OCI-LY7 (cell line): ENCODE data around the gene TIMM9. TPM values are rescaled to one million over a fixed set of nuclear protein-coding genes. Genes with fewer than 3 reads are reported as not detected.

ENCODE experiments used
- BruUV-seq: library from RNA; stranded (reverse); fragments of 400-500 nt; replicated peaks from 2 replicates; lab custom pipeline; 2021; lab: Mats Ljungman, UMichigan
- CTCF ChIA-PET: fragments of 300-600 bp; sonication (Branson Sonifier 250); formaldehyde crosslinking; loops from one replicate; lab custom pipeline; 2022; ENCODE audit warnings: antibody characterized with exemption; ENCODE audit not compliant: unreplicated experiment; lab: Charles Lee
- POLR2A ChIA-PET: fragments of 300-600 bp; sonication (Branson Sonifier 250); formaldehyde crosslinking; loops from one replicate; lab custom pipeline; 2022; ENCODE audit warnings: antibody characterized with exemption; lab: Charles Lee
- DNase-seq: peaks from one replicate; pipeline ENCODE4 v3.0.0-alpha.2; 2015; ENCODE audit warnings: low spot score
- H2AFZ ChIP-seq: fragments of 200-600 bp; sonication (generic), shearing (Covaris generic); 2 replicates; pipeline ENCODE4 v1.6.1; 2014; ENCODE audit warnings: mild to moderate bottlenecking, antibody characterized with exemption, low read length, moderate library complexity
- H3K27ac ChIP-seq: fragments of 200-600 bp; sonication (generic); 2 replicates; pipeline ENCODE4 v1.5.1; 2014; ENCODE audit warnings: mixed run types, low read depth, mild to moderate bottlenecking, moderate library complexity, low read length, inconsistent platforms; ENCODE audit not compliant: poor library complexity, severe bottlenecking
- H3K36me3 ChIP-seq: fragments of 200-600 bp; sonication (generic); 2 replicates; pipeline ENCODE4 v1.6.1; 2014; ENCODE audit warnings: mild to moderate bottlenecking, antibody characterized with exemption, low read length, moderate library complexity, mixed read lengths; ENCODE audit not compliant: insufficient read depth
- H3K4me1 ChIP-seq: fragments of 200-600 bp; sonication (generic); 2 replicates; pipeline ENCODE4 v1.5.1; 2014; ENCODE audit warnings: mild to moderate bottlenecking, low read length; ENCODE audit not compliant: insufficient read depth, poor library complexity, severe bottlenecking
- H3K4me2 ChIP-seq: fragments of 200-600 bp; sonication (generic); 2 replicates; pipeline ENCODE4 v1.6.1; 2014; ENCODE audit warnings: mild to moderate bottlenecking, low read length
- H3K4me3 ChIP-seq: fragments of 200-600 bp; sonication (generic); 2 replicates; pipeline ENCODE4 v1.5.1; 2014; ENCODE audit warnings: mild to moderate bottlenecking, low read depth, low read length; ENCODE audit not compliant: poor library complexity, severe bottlenecking
- H3K79me2 ChIP-seq: fragments of 200-600 bp; sonication (generic); 2 replicates; pipeline ENCODE4 v1.6.1; 2016; ENCODE audit warnings: low read depth, mild to moderate bottlenecking, low read length, moderate library complexity, mixed read lengths; ENCODE audit not compliant: insufficient read depth
- H3K9me2 ChIP-seq: fragments of 200-600 bp; sonication (generic); 2 replicates; pipeline ENCODE4 v1.6.1; 2016; ENCODE audit warnings: mild to moderate bottlenecking, low read length, mixed read lengths; ENCODE audit not compliant: insufficient read depth
- H3K9me3 ChIP-seq: fragments of 200-600 bp; sonication (generic); 2 replicates; pipeline ENCODE4 v1.6.1; 2014; ENCODE audit warnings: mild to moderate bottlenecking, mixed run types, low read length, mixed read lengths
- H4K20me1 ChIP-seq: fragments of 200-600 bp; sonication (generic); 2 replicates; pipeline ENCODE4 v1.6.1; 2014; ENCODE audit warnings: mild to moderate bottlenecking, antibody characterized with exemption, low read length, moderate library complexity, mixed read lengths; ENCODE audit not compliant: insufficient read depth
- CTCF ChIP-seq: fragments of 200-600 bp; sonication (generic); conservative IDR thresholded peaks from 2 replicates; pipeline ENCODE4 v1.5.1; 2014; ENCODE audit warnings: mild to moderate bottlenecking, antibody characterized with exemption, low read length, moderate library complexity, mixed read lengths
- EZH2phosphoT487 ChIP-seq: fragments of 200-600 bp; sonication (generic); IDR thresholded peaks from 2 replicates; pipeline ENCODE4 v1.6.1; 2018; ENCODE audit warnings: low read depth, borderline replicate concordance, mild to moderate bottlenecking, mixed run types, antibody characterized with exemption, low read length, moderate library complexity, mixed read lengths
- intact Hi-C: fragments of 100-400 bp; cut with micrococcal nuclease; formaldehyde crosslinking; loops from one replicate; pipeline ENCODE4 v1.10.0; 2022; ENCODE audit not compliant: unreplicated experiment
- total RNA-seq, 2 experiments: library from RNA; depleted of rRNA in 1 of 2; stranded (reverse); fragments of >200 nt in 1 of 2; shearing (Covaris generic) in 1 of 2; gene quantifications; 2 replicates each; pipeline ENCODE4 v1.2.3, GENCODE V29; 2014 to 2022

Gene TIMM9
- total RNA-seq, 2 experiments from 2014 or later = 37.2 to 60.3 TPM

GRCh38 chr14:58376791-58377190, 50.5 kb downstream of the TIMM9 start:
- Histone ChIP-seq H3K4me2 (no peak overlapping the region), H3K9me3 (no peaks in the 10 kb centered on the region), H3K4me1 (no peaks in the 10 kb centered on the region), H3K27ac (no peak overlapping the region), H3K9me2 (no peaks in the 10 kb centered on the region), H3K36me3 (peaks cover 70% of the 10 kb centered on the region), H3K4me3 (no peak overlapping the region), H4K20me1 (no peaks in the 10 kb centered on the region), H2AFZ (no peak overlapping the region), H3K79me2 (no peaks in the 10 kb centered on the region)
- POLR2A ChIA-PET = interaction anchor here (0.6 kb wide), 1 partner anchor 79 kb away, joined by 3 read pairs; the partner anchor contains the start of gene ARID4A
- CTCF ChIA-PET = no interaction called here
- BruUV-seq = no TSS peak
- TF ChIP-seq EZH2phosphoT487 = no peak
- TF ChIP-seq CTCF = no peak
- intact Hi-C loops = no loop called here
- no peak for DNase-seq

DNA sequence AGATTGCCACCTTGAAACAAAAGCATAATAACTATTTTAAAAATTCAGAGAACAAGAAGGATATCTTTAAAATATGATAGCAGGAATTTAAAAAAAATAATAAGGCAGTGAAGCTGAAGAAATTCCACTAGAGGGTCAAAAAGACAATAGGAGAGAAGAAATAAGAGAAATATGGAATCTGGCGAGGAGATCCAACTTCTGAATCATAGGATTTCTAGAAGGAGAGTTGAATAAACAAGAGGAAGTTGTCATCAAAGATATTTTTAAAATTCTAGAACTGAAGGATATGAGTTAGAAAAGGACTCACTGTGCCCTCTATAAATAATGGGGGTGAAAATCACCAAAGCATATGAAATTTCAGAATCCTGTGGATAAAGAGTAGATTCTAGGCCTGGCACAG, 58.4 kb downstream of the TIMM9 start:
- H3K4me1 ChIP-seq = no peaks in the 10 kb centered on the region
- ChIA-PET CTCF (no interaction called here), POLR2A (interaction anchor here (0.6 to 0.7 kb wide), 2 partner anchors 41 to 222 kb away, joined by 3 read pairs; no protein-coding TSS in a partner anchor)
- no peaks in the 10 kb centered on the region for H3K9me2 ChIP-seq
- no peak overlapping the region for H2AFZ ChIP-seq
- intact Hi-C loops = no loop called here
- peaks cover 80% of the 10 kb centered on the region for H3K36me3 ChIP-seq
- no peaks in the 10 kb centered on the region for H3K79me2 ChIP-seq
- BruUV-seq = no TSS peak
- H3K4me2 ChIP-seq = no peak overlapping the region
- no peak for DNase-seq
- H3K4me3 ChIP-seq = no peak overlapping the region
- no peak for TF ChIP-seq EZH2phosphoT487
- TF ChIP-seq CTCF = no peak
- no peak overlapping the region for H3K27ac ChIP-seq
- H3K9me3 ChIP-seq = no peaks in the 10 kb centered on the region
- H4K20me1 ChIP-seq = no peaks in the 10 kb centered on the region

GRCh38 chr14:58367296-58367695, 60.0 kb downstream of the TIMM9 start:
- intact Hi-C loops = no loop called here

More at GRCh38 chr14:58367296-58367695, 60.0 kb downstream of the TIMM9 start:
- Histone ChIP-seq H3K4me2 (no peak overlapping the region), H3K9me2 (no peaks in the 10 kb centered on the region), H3K27ac (no peak overlapping the region), H2AFZ (no peak overlapping the region), H3K79me2 (no peaks in the 10 kb centered on the region), H3K4me3 (no peak overlapping the region), H4K20me1 (no peaks in the 10 kb centered on the region), H3K9me3 (no peaks in the 10 kb centered on the region), H3K4me1 (no peaks in the 10 kb centered on the region), H3K36me3 (peaks cover 82% of the 10 kb centered on the region)
- BruUV-seq = no TSS peak
- POLR2A ChIA-PET = interaction anchor here (0.6 to 0.8 kb wide), 2 partner anchors 64 to 70 kb away, joined by 3 to 5 read pairs; no protein-coding TSS in a partner anchor
- TF ChIP-seq CTCF (no peak), EZH2phosphoT487 (no peak)
- CTCF ChIA-PET = no interaction called here
- no peak for DNase-seq
